Osteoblast (primary cell): ENCODE results near the gene HRH2. TPM values are rescaled to one million over a fixed set of nuclear protein-coding genes. Genes with fewer than 3 reads are reported as not detected.

Source experiments
- DNase-seq: peaks from one replicate; pipeline ENCODE4 v3.0.0; 2011; ENCODE audit warnings: low spot score, mixed read lengths; ENCODE audit not compliant: insufficient read length; ENCODE audit errors: missing footprints
- H2AFZ ChIP-seq: 2 replicates; pipeline ENCODE4 v1.6.0; 2011; ENCODE audit warnings: mild to moderate bottlenecking, low read length
- H3K27ac ChIP-seq: 2 replicates; pipeline ENCODE4 v1.5.1; 2011; ENCODE audit warnings: mild to moderate bottlenecking, low read depth, low read length, moderate library complexity
- H3K27me3 ChIP-seq: 2 replicates; pipeline ENCODE4 v1.6.0; 2012; ENCODE audit warnings: mild to moderate bottlenecking, control low read depth, inconsistent platforms, low read length, moderate library complexity; ENCODE audit not compliant: insufficient read depth
- H3K36me3 ChIP-seq: 2 replicates; pipeline ENCODE4 v1.5.1; 2011; ENCODE audit warnings: mild to moderate bottlenecking, low read length, control low read depth, moderate library complexity; ENCODE audit not compliant: insufficient read depth
- H3K4me1 ChIP-seq: 2 replicates; pipeline ENCODE4 v1.5.1; 2011; ENCODE audit warnings: mild to moderate bottlenecking, low read length, control low read depth, moderate library complexity; ENCODE audit not compliant: insufficient read depth
- H3K4me2 ChIP-seq: 2 replicates; pipeline ENCODE4 v1.6.0; 2011; ENCODE audit warnings: mild to moderate bottlenecking, low read length; ENCODE audit not compliant: insufficient read depth
- H3K4me3 ChIP-seq: fragments of 200-600 bp; sonication (generic); 3 replicates; pipeline ENCODE4 v1.5.1; 2012; ENCODE audit warnings: mild to moderate bottlenecking, low read length, inconsistent platforms; ENCODE audit not compliant: insufficient read depth
- H3K79me2 ChIP-seq: 2 replicates; pipeline ENCODE4 v1.6.0; 2012; ENCODE audit warnings: mild to moderate bottlenecking, low read length, control low read depth, inconsistent platforms; ENCODE audit not compliant: insufficient read depth
- H3K9me3 ChIP-seq: 2 replicates; pipeline ENCODE4 v1.5.1; 2011; ENCODE audit warnings: low read depth, low read length, control low read depth
- H4K20me1 ChIP-seq: 2 replicates; pipeline ENCODE4 v1.6.0; 2012; ENCODE audit warnings: mild to moderate bottlenecking, low read length, control low read depth; ENCODE audit not compliant: insufficient read depth
- total RNA-seq: library from RNA; depleted of rRNA; stranded (reverse); fragments of >200 nt; gene quantifications from 2 replicates; pipeline ENCODE4 v1.2.3, GENCODE V29; 2012
- TF ChIP-seq, protein P1 (sequence below): IDR thresholded peaks from 2 replicates; pipeline ENCODE4 v1.5.1; 2011; ENCODE audit warnings: mild to moderate bottlenecking, low read depth, low read length, moderate library complexity; ENCODE audit errors: extremely low read depth

Gene HRH2
- total RNA-seq, 1 donor: 0.36 TPM

DNA sequence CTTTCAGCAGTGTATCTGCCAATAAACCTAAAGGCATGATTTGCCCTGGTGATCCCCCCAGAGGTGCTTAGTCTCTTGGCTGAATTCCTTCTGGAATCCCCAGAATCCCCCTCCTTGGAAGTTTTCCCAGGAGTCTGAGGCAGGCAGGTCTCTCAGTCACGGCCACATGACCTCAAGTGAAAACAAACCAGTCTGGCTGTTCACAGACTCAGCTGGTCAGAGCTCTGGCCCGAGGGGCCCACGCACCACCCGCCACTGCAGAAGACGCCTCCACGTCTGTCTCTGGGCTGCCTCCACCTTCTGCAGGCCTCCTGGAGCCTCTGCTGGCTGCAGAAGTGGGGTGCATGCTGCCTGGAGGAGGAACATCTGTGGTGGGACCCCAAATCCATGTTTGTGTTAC, 52.5 kb downstream of the HRH2 start:
- H3K36me3 ChIP-seq: no peaks in the 10 kb centered on the region
- no peaks in the 10 kb centered on the region for H4K20me1 ChIP-seq
- no peaks in the 10 kb centered on the region for H3K27me3 ChIP-seq
- no peaks in the 10 kb centered on the region for H3K79me2 ChIP-seq
- no peak for DNase-seq
- H3K4me1 ChIP-seq: no peaks in the 10 kb centered on the region
- H3K27ac ChIP-seq: no peak overlapping the region
- TF ChIP-seq, protein P1, sequence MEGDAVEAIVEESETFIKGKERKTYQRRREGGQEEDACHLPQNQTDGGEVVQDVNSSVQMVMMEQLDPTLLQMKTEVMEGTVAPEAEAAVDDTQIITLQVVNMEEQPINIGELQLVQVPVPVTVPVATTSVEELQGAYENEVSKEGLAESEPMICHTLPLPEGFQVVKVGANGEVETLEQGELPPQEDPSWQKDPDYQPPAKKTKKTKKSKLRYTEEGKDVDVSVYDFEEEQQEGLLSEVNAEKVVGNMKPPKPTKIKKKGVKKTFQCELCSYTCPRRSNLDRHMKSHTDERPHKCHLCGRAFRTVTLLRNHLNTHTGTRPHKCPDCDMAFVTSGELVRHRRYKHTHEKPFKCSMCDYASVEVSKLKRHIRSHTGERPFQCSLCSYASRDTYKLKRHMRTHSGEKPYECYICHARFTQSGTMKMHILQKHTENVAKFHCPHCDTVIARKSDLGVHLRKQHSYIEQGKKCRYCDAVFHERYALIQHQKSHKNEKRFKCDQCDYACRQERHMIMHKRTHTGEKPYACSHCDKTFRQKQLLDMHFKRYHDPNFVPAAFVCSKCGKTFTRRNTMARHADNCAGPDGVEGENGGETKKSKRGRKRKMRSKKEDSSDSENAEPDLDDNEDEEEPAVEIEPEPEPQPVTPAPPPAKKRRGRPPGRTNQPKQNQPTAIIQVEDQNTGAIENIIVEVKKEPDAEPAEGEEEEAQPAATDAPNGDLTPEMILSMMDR: no peak
- no peak overlapping the region for H3K4me3 ChIP-seq
- no peak overlapping the region for H2AFZ ChIP-seq
- no peaks in the 10 kb centered on the region for H3K9me3 ChIP-seq
- no peak overlapping the region for H3K4me2 ChIP-seq

DNA sequence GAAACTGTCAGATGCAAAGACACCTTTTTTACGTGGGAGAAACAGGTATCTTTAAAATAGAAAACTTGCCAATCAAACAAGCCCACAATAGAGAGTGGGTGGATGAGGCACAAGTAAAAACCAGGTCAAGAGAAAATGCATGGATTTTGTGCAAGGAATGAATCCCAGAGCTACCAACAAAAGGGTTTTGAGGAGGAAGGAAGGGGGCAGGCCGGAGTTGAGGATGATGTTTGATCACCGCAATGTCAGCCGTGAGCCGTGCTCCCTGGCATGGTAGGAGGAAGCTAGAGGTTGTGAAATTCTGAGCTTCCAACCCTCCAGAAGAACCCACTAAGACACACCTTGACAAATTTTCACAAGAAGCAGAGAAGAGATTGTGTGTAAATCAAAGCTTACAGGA, 53.2 kb downstream of the HRH2 start:
- no peak overlapping the region for H3K27ac ChIP-seq
- no peaks in the 10 kb centered on the region for H3K9me3 ChIP-seq
- H3K36me3 ChIP-seq: no peaks in the 10 kb centered on the region
- TF ChIP-seq, protein P1: no peak
- no peaks in the 10 kb centered on the region for H4K20me1 ChIP-seq
- H3K27me3 ChIP-seq: no peaks in the 10 kb centered on the region
- no peak overlapping the region for H3K4me2 ChIP-seq
- no peak overlapping the region for H3K4me3 ChIP-seq
- no peaks in the 10 kb centered on the region for H3K4me1 ChIP-seq
- no peak for DNase-seq
- no peaks in the 10 kb centered on the region for H3K79me2 ChIP-seq
- no peak overlapping the region for H2AFZ ChIP-seq

DNA sequence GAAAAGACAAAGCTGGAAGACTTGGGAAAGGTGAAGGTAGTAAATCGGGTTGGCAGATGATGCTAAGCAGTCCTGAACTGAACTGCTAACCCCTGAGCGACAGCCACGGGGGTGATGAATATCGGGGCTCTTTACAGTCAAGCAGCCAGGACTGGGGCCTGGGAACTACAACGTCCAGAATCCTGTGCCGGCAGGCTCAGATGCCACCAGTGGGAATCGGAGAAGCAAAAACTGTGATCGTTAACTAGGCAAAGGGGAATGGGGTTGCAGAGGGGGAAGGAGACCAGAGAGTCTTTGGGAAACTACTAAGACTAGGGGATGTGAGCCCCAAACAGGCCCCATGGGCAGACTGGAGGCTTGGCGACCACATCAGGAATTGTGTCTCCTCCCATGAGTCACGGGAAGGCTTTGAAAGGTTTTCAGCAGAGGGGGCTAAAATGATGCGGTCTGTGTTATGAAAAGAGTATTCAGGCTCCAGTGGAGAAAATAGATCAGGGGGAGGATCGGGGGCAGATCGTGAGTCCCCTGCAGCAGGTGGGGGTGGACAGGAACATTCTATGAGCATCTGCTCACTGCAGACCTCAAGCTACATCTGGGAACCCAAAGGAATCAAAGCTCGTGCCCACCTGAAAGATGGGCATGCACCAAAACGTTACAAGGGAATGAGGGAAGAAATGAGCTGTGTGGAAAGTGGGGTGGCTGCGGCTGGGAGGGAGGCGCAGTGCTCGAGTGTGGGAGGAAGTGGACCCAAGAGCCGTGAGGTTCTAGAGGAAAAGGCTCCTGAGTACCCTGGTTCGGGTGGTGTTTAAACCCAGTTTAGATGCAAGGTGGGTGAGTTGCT, 53.8 kb downstream of the HRH2 start:
- Histone ChIP-seq H3K27ac (no peak overlapping the region), H3K4me3 (no peak overlapping the region), H3K36me3 (no peaks in the 10 kb centered on the region), H2AFZ (no peak overlapping the region), H3K27me3 (no peaks in the 10 kb centered on the region), H3K4me2 (no peak overlapping the region), H3K79me2 (no peaks in the 10 kb centered on the region), H3K4me1 (no peaks in the 10 kb centered on the region), H3K9me3 (no peaks in the 10 kb centered on the region), H4K20me1 (no peaks in the 10 kb centered on the region)
- TF ChIP-seq, protein P1: no peak
- no peak for DNase-seq

DNA sequence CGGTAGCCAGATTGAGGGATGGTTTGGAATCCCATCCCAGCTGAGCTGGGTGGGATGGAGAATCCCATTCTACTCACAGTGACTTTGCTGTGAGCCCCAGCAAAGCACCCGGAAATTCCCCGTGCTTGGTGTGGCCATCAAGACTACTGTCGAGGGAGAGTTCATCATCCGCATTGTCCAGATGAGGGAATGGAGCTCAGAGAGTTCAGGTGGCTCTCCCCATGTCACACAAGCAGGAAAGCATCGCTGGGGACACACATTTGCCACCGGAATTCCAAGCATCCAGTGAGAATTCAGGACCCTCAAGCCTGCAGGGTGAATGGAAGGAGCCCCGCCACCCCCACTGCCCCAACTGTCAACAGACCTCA, 54.4 kb downstream of the HRH2 start:
- TF ChIP-seq, protein P1: no peak
- no peak for DNase-seq
- Histone ChIP-seq H4K20me1 (no peaks in the 10 kb centered on the region), H3K27ac (no peak overlapping the region), H2AFZ (no peak overlapping the region), H3K9me3 (no peaks in the 10 kb centered on the region), H3K4me2 (no peak overlapping the region), H3K27me3 (no peaks in the 10 kb centered on the region), H3K79me2 (no peaks in the 10 kb centered on the region), H3K4me3 (no peak overlapping the region), H3K36me3 (no peaks in the 10 kb centered on the region), H3K4me1 (no peaks in the 10 kb centered on the region)
